ENCODE measurements around the gene TBC1D24.
"Not testable (repeated sequence)": the region's sequence is repeated elsewhere in the genome, so short reads cannot be mapped to it uniquely, and the experiment has no call there.

DNA sequence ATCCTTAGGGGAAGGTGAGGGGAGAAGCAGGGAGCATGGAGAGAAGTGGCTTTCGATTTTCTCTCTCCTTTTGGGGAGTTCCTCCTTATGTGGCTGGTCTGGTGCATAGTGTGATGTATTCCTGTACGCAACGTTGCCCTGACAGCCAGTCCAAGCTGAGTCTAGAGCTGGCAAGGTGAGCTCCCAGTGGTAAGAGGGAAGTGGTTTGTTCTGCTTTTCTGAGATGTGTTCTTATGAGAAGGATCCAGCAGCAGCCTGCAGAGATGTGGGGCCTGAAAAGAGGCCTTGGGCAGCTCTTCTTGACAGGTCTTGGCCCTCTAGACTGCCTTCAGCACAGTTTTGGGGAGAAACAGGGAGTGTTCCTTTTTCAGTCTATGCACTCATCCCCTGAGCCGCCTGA lies 66.0 kb downstream of the TBC1D24 start:
- not testable (repeated sequence) for TF ChIP-seq EZH2phosphoT487 (IDR thresholded peaks at IDR 0.05; ENCODE audit: unreplicated experiment); EZH2 (IDR thresholded peaks at IDR 0.05; ENCODE audit: low read depth, unreplicated experiment); STAT1 (IDR thresholded peaks at IDR 0.05; ENCODE audit: unreplicated experiment); ZNF462 (CRISPR knock-in tag; IDR thresholded peaks at IDR 0.05); POLR2AphosphoS5 (IDR thresholded peaks at IDR 0.05; ENCODE audit: low read depth); JUNB (IDR thresholded peaks at IDR 0.05; ENCODE audit: unreplicated experiment); CREB1 (CRISPR knock-in tag; IDR thresholded peaks at IDR 0.05; ENCODE audit: low read depth); ZNF114 (CRISPR knock-in tag; IDR thresholded peaks at IDR 0.05)
- TF ChIP-seq, protein P1, sequence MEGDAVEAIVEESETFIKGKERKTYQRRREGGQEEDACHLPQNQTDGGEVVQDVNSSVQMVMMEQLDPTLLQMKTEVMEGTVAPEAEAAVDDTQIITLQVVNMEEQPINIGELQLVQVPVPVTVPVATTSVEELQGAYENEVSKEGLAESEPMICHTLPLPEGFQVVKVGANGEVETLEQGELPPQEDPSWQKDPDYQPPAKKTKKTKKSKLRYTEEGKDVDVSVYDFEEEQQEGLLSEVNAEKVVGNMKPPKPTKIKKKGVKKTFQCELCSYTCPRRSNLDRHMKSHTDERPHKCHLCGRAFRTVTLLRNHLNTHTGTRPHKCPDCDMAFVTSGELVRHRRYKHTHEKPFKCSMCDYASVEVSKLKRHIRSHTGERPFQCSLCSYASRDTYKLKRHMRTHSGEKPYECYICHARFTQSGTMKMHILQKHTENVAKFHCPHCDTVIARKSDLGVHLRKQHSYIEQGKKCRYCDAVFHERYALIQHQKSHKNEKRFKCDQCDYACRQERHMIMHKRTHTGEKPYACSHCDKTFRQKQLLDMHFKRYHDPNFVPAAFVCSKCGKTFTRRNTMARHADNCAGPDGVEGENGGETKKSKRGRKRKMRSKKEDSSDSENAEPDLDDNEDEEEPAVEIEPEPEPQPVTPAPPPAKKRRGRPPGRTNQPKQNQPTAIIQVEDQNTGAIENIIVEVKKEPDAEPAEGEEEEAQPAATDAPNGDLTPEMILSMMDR (conservative IDR thresholded peaks at IDR 0.05; ENCODE audit: low read depth in 2 of 2): not testable (repeated sequence)
- TF ChIP-seq, protein P2, sequence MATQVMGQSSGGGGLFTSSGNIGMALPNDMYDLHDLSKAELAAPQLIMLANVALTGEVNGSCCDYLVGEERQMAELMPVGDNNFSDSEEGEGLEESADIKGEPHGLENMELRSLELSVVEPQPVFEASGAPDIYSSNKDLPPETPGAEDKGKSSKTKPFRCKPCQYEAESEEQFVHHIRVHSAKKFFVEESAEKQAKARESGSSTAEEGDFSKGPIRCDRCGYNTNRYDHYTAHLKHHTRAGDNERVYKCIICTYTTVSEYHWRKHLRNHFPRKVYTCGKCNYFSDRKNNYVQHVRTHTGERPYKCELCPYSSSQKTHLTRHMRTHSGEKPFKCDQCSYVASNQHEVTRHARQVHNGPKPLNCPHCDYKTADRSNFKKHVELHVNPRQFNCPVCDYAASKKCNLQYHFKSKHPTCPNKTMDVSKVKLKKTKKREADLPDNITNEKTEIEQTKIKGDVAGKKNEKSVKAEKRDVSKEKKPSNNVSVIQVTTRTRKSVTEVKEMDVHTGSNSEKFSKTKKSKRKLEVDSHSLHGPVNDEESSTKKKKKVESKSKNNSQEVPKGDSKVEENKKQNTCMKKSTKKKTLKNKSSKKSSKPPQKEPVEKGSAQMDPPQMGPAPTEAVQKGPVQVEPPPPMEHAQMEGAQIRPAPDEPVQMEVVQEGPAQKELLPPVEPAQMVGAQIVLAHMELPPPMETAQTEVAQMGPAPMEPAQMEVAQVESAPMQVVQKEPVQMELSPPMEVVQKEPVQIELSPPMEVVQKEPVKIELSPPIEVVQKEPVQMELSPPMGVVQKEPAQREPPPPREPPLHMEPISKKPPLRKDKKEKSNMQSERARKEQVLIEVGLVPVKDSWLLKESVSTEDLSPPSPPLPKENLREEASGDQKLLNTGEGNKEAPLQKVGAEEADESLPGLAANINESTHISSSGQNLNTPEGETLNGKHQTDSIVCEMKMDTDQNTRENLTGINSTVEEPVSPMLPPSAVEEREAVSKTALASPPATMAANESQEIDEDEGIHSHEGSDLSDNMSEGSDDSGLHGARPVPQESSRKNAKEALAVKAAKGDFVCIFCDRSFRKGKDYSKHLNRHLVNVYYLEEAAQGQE (IDR thresholded peaks at IDR 0.05; ENCODE audit: unreplicated experiment): not testable (repeated sequence)
- TF ChIP-seq, protein P3, sequence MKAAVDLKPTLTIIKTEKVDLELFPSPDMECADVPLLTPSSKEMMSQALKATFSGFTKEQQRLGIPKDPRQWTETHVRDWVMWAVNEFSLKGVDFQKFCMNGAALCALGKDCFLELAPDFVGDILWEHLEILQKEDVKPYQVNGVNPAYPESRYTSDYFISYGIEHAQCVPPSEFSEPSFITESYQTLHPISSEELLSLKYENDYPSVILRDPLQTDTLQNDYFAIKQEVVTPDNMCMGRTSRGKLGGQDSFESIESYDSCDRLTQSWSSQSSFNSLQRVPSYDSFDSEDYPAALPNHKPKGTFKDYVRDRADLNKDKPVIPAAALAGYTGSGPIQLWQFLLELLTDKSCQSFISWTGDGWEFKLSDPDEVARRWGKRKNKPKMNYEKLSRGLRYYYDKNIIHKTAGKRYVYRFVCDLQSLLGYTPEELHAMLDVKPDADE (IDR thresholded peaks at IDR 0.05): not testable (repeated sequence)
